HepG2 (cell line): Measurements from ENCODE around the gene REST. TPM values are rescaled to one million over a fixed set of nuclear protein-coding genes. Genes with fewer than 3 reads are reported as not detected.

Source experiments
- ATAC-seq: fragments of 200-7000 bp; cut with Tn5 transposase; 3 replicates; pipeline ENCODE4 v1.9.1; 2020; ENCODE audit warnings: mild to moderate bottlenecking, moderate library complexity
- BruUV-seq: library from RNA; stranded (reverse); fragments of 400-500 nt; replicated peaks from 2 replicates; lab custom pipeline; 2021; lab: Mats Ljungman, UMichigan
- CTCF ChIA-PET: fragments of 300-600 bp; formaldehyde crosslinking; extraction: SDS; loops from one replicate; lab custom pipeline; 2021; ENCODE audit warnings: low total read pairs, inconsistent platforms, low intra/inter-chr PET ratio; lab: Yijun Ruan, JAX
- POLR2A ChIA-PET: fragments of 350-600 bp; sonication (Branson Sonifier 250); formaldehyde crosslinking; loops from one replicate; lab custom pipeline; 2020; ENCODE audit warnings: antibody characterized with exemption, inconsistent platforms; lab: Yijun Ruan, JAX
- DNase-seq: peaks from one replicate; pipeline ENCODE4 v3.0.0-alpha.2; 2015; ENCODE audit warnings: low spot score
- FAIRE-seq: peaks from 3 replicates; lab custom pipeline; 2011; peaks lifted over from hg19 to GRCh38; lab: Jason Lieb, UNC
- H2AFZ ChIP-seq: one replicate; pipeline ENCODE4 v1.6.1; 2011; ENCODE audit warnings: low read length, inconsistent platforms
- H3K27ac ChIP-seq: fragments of 300-600 bp; 3 replicates; pipeline ENCODE4 v1.8.0; 2011; ENCODE audit warnings: mixed run types, mild to moderate bottlenecking, mixed read lengths, low read length, inconsistent platforms; ENCODE audit not compliant: insufficient read depth; ENCODE audit errors: extremely low read length
- H3K27me3 ChIP-seq, 2 experiments: fragments of 200-600 bp in 1 of 2; 2 replicates in 1 of 2; 3 replicates in 1 of 2; pipeline versions ENCODE4 v1.6.0 to v1.8.0; 2011; ENCODE audit warnings: low read length in 2 of 2, mild to moderate bottlenecking in 2 of 2, moderate library complexity in 2 of 2, inconsistent platforms in 1 of 2; ENCODE audit not compliant: insufficient read depth in 2 of 2, control insufficient read depth in 1 of 2
- H3K36me3 ChIP-seq, 2 experiments: fragments of 200-600 bp in 1 of 2; replicated peaks in 1 of 2; 2 replicates in 1 of 2; 3 replicates in 1 of 2; pipeline versions ENCODE4 v1.5.1 to v1.8.0; 2011; ENCODE audit warnings: low read length in 2 of 2, inconsistent platforms in 1 of 2; ENCODE audit not compliant: insufficient read depth in 2 of 2, control insufficient read depth in 1 of 2
- H3K4me1 ChIP-seq: 2 replicates; pipeline ENCODE4 v1.5.1; 2012; ENCODE audit warnings: low read length, inconsistent platforms; ENCODE audit not compliant: insufficient read depth
- H3K4me2 ChIP-seq: 2 replicates; pipeline ENCODE4 v1.6.0; 2011; ENCODE audit warnings: low read depth, low read length, inconsistent platforms
- H3K4me3 ChIP-seq, 3 experiments: fragments of 200-600 bp in 1 of 3; sonication (generic), shearing (Covaris generic) in 1 of 3; replicated peaks in 1 of 3; 2 replicates each; pipeline ENCODE4 v1.5.1; 2011 to 2016; ENCODE audit warnings: low read length in 3 of 3, inconsistent platforms in 2 of 3, low read depth in 2 of 3, mild to moderate bottlenecking in 2 of 3, control low read depth in 1 of 3, mixed read lengths in 1 of 3; ENCODE audit not compliant: insufficient read depth in 1 of 3
- H3K79me2 ChIP-seq: one replicate; pipeline ENCODE4 v1.6.1; 2011; ENCODE audit warnings: low read length, inconsistent platforms; ENCODE audit not compliant: insufficient read depth
- H3K9ac ChIP-seq: 2 replicates; pipeline ENCODE4 v1.6.0; 2011; ENCODE audit warnings: mild to moderate bottlenecking, low read depth, low read length, inconsistent platforms; ENCODE audit not compliant: insufficient read depth
- H3K9me3 ChIP-seq: 2 replicates; pipeline ENCODE4 v1.5.1; 2012; ENCODE audit warnings: mild to moderate bottlenecking, low read length
- H4K20me1 ChIP-seq: 2 replicates; pipeline ENCODE4 v1.6.0; 2011; ENCODE audit warnings: inconsistent platforms, mild to moderate bottlenecking, low read length, moderate library complexity; ENCODE audit not compliant: insufficient read depth
- ATF7-NPFF ChIP-seq: sonication (generic); formaldehyde crosslinking; IDR thresholded peaks from 2 replicates; pipeline ENCODE4 v1.8.1; 2023; ENCODE audit warnings: mild to moderate bottlenecking, low read depth, missing genetic modification reagents, moderate library complexity
- ATRX ChIP-seq: sonication (generic); formaldehyde crosslinking; IDR thresholded peaks from 2 replicates; pipeline ENCODE4 v1.4.0; 2020; ENCODE audit warnings: missing genetic modification reagents, borderline replicate concordance
- BRCA1 ChIP-seq: sonication (generic); formaldehyde crosslinking; IDR thresholded peaks from 2 replicates; pipeline ENCODE4 v1.4.0; 2020; ENCODE audit warnings: missing genetic modification reagents
- CBX1 ChIP-seq: IDR thresholded peaks from one replicate; pipeline ENCODE4 v1.6.1; 2016; ENCODE audit warnings: antibody characterized with exemption, low read depth
- CREB1 ChIP-seq, 2 experiments: fragments of 450-650 bp in 1 of 2; IDR thresholded peaks; 2 replicates each; pipeline ENCODE4 v1.6.1; 2016 to 2017; ENCODE audit warnings: control low read depth in 1 of 2, mild to moderate bottlenecking in 1 of 2, missing compliant biosample characterization in 1 of 2, missing genetic modification characterization in 1 of 2
- IKZF1 ChIP-seq: fragments of 450-650 bp; IDR thresholded peaks from 2 replicates; pipeline ENCODE4 v1.7.1; 2016
- MAFF ChIP-seq: IDR thresholded peaks from 2 replicates; pipeline ENCODE4 v1.6.1; 2011; ENCODE audit warnings: low read depth, low read length, improper control_type of control experiment
- MEIS1 ChIP-seq: sonication (generic); formaldehyde crosslinking; IDR thresholded peaks from 2 replicates; pipeline ENCODE4 v1.9.0; 2021; ENCODE audit warnings: mild to moderate bottlenecking, missing genetic modification reagents, moderate library complexity, borderline replicate concordance
- TBX2 ChIP-seq: sonication (generic); formaldehyde crosslinking; IDR thresholded peaks from 2 replicates; pipeline ENCODE4 v1.5.0; 2020; ENCODE audit warnings: missing genetic modification reagents, mild to moderate bottlenecking, borderline replicate concordance
- U2AF1 ChIP-seq: fragments of 200-400 bp; formaldehyde crosslinking; optimal IDR thresholded peaks from 2 replicates; pipeline ENCODE3; 2017; ENCODE audit warnings: mild to moderate bottlenecking, low read depth, low read length
- ZNF180 ChIP-seq: sonication (generic); formaldehyde crosslinking; IDR thresholded peaks from 2 replicates; pipeline ENCODE4 v1.4.0; 2020; ENCODE audit warnings: low read depth, missing genetic modification reagents, borderline replicate concordance
- ZNF451 ChIP-seq: sonication (generic); formaldehyde crosslinking; IDR thresholded peaks from 2 replicates; pipeline ENCODE4 v1.5.0; 2020; ENCODE audit warnings: mild to moderate bottlenecking, missing genetic modification reagents
- ZNF549 ChIP-seq: sonication (generic); formaldehyde crosslinking; IDR thresholded peaks from 2 replicates; pipeline ENCODE4 v1.5.0; 2020; ENCODE audit warnings: missing genetic modification reagents
- ZNF839 ChIP-seq: sonication (generic); formaldehyde crosslinking; IDR thresholded peaks from 2 replicates; pipeline ENCODE4 v1.4.0; 2020; ENCODE audit warnings: missing genetic modification reagents, mild to moderate bottlenecking, borderline replicate concordance
- WGBS: methylation state at CpG from one replicate; pipeline ENCODE4 v1.1.6; 2017; ENCODE audit warnings: low lambda C conversion rate; 5-methylcytosine and 5-hydroxymethylcytosine counted together
- in situ Hi-C: cut with HindIII; loops from 2 replicates; pipeline ENCODE4 v1.10.0; 2017; ENCODE audit warnings: low pct_unique_long_range_greater_than_20kb; ENCODE audit not compliant: extremely low pct_ligation_motif_present
- intact Hi-C: fragments of 100-400 bp; cut with micrococcal nuclease; formaldehyde crosslinking; loops from one replicate; pipeline ENCODE4 v1.10.0; 2022; ENCODE audit not compliant: unreplicated experiment
- polyA plus RNA-seq, 8 experiments: library from polyadenylated mRNA; depleted of rRNA in 3 of 8; stranded (reverse) in 7 of 8; unstranded in 1 of 8; fragments of >200 nt; fragmentation: Illumina TruSeq in 4 of 8; extraction: Trizol in 4 of 8; gene quantifications; 2 replicates each; pipeline versions ENCODE4 v1.2.1 to v1.2.3, GENCODE V29; 2011 to 2016; ENCODE audit warnings: low read depth in 4 of 8, missing spikeins in 1 of 8, mixed read lengths in 1 of 8; ENCODE audit not compliant: insufficient read depth in 1 of 8
- total RNA-seq, 5 experiments: library from RNA; depleted of rRNA; stranded (reverse); fragments of >200 nt; fragmentation: Illumina TruSeq; extraction: Trizol; gene quantifications; 2 replicates each; pipeline ENCODE4 v1.2.3, GENCODE V29; 2016; ENCODE audit warnings: low read depth in 1 of 5
- TF ChIP-seq, protein P1 (sequence below): sonication (generic); formaldehyde crosslinking; IDR thresholded peaks from 2 replicates; pipeline ENCODE4 v1.4.0; 2020; ENCODE audit warnings: missing genetic modification reagents
- TF ChIP-seq, protein P2 (sequence below): IDR thresholded peaks from 2 replicates; pipeline ENCODE4 v1.6.1; 2016; ENCODE audit warnings: missing genetic modification reagents, missing compliant biosample characterization
- TF ChIP-seq, protein P3 (sequence below): sonication (generic); formaldehyde crosslinking; conservative IDR thresholded peaks from 2 replicates; pipeline ENCODE4 v1.4.0; 2020; ENCODE audit warnings: missing genetic modification reagents
- TF ChIP-seq, protein P4 (sequence below): fragments of 450-650 bp; IDR thresholded peaks from 2 replicates; pipeline ENCODE4 v1.6.1; 2017; ENCODE audit warnings: mild to moderate bottlenecking

Gene REST
- total and polyA plus RNA-seq, 2 of the 13 experiments (the other 11 are each of a cell fraction or from before 2014, with no cell fraction given), result 12.7 to 22.4 TPM

DNA sequence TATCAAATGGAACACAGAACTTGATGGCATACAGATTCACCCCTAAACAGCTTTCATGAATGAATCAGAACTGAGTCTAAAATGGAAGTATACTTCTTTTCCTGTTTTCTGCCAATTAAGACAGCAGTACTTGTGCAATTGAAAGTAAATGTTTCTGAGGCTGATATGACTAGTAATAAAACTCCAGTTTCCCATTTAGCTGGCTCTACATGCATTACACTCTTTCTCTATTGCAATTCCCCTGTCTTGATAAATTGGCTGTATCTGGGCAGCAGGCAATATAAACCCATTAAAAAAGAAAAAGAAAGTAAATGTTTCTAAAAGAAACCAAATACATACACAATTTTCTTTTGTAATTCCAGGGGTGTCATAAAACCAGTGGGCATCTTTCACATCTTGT lies 65.1 kb downstream of the REST start (continued):
- TF ChIP-seq, protein P1, sequence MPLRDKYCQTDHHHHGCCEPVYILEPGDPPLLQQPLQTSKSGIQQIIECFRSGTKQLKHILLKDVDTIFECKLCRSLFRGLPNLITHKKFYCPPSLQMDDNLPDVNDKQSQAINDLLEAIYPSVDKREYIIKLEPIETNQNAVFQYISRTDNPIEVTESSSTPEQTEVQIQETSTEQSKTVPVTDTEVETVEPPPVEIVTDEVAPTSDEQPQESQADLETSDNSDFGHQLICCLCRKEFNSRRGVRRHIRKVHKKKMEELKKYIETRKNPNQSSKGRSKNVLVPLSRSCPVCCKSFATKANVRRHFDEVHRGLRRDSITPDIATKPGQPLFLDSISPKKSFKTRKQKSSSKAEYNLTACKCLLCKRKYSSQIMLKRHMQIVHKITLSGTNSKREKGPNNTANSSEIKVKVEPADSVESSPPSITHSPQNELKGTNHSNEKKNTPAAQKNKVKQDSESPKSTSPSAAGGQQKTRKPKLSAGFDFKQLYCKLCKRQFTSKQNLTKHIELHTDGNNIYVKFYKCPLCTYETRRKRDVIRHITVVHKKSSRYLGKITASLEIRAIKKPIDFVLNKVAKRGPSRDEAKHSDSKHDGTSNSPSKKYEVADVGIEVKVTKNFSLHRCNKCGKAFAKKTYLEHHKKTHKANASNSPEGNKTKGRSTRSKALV (CRISPR knock-in tag), result no peak
- TF ChIP-seq MAFF (no peak), ZNF549 (CRISPR knock-in tag) (no peak), ZNF180 (CRISPR knock-in tag) (no peak), MEIS1 (CRISPR knock-in tag) (no peak), TBX2 (CRISPR knock-in tag) (no peak)
- TF ChIP-seq, protein P2, sequence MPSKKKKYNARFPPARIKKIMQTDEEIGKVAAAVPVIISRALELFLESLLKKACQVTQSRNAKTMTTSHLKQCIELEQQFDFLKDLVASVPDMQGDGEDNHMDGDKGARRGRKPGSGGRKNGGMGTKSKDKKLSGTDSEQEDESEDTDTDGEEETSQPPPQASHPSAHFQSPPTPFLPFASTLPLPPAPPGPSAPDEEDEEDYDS (CRISPR knock-in tag), result no peak
- TF ChIP-seq, protein P3, sequence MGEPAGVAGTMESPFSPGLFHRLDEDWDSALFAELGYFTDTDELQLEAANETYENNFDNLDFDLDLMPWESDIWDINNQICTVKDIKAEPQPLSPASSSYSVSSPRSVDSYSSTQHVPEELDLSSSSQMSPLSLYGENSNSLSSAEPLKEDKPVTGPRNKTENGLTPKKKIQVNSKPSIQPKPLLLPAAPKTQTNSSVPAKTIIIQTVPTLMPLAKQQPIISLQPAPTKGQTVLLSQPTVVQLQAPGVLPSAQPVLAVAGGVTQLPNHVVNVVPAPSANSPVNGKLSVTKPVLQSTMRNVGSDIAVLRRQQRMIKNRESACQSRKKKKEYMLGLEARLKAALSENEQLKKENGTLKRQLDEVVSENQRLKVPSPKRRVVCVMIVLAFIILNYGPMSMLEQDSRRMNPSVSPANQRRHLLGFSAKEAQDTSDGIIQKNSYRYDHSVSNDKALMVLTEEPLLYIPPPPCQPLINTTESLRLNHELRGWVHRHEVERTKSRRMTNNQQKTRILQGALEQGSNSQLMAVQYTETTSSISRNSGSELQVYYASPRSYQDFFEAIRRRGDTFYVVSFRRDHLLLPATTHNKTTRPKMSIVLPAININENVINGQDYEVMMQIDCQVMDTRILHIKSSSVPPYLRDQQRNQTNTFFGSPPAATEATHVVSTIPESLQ (CRISPR knock-in tag), result no peak

DNA sequence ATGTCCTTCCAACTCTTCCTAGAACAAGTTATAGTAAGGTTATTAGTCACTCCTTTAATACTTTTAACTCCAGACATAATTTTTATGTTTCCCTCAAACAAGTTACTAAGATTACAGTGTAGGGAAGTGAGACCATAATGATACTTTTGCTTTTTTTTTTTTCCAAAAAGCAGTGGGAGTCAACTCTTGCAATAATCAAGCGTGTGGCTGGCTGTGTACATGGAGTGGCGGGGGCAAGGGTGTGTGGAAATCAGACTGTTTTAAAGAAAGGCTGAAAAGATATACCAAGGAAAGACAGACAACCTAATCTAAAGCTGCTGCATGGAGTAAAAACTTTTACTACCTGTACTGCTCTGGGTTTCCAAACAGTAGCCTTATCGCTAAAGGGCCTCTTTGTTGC lies 65.6 kb downstream of the REST start:
- peaks cover 33% of the 10 kb centered on the region for H3K79me2 ChIP-seq
- no peak overlapping the region for H3K9ac ChIP-seq
- 97% methylated on average over 3 of the region's 3 CpGs for WGBS
- no peak overlapping the region for H3K27ac ChIP-seq
- peaks cover 16% of the 10 kb centered on the region for H3K9me3 ChIP-seq
- H3K4me1 ChIP-seq, result peaks cover 16% of the 10 kb centered on the region
- DNase-seq (no peak), FAIRE-seq (no peak), ATAC-seq (no peak)
- no peak overlapping the region for H2AFZ ChIP-seq
- ChIA-PET POLR2A (no interaction called here), CTCF (no interaction called here)
- no TSS peak for BruUV-seq
- no peak overlapping the region for H3K4me2 ChIP-seq
- intact Hi-C loops, result no loop called here
- peaks cover 6% of the 10 kb centered on the region; the same call in 1 of the 2 replicates for H4K20me1 ChIP-seq
- in situ Hi-C loops, result no loop called here
- peaks cover 15 to 34% of the 10 kb centered on the region in 2 experiments for H3K36me3 ChIP-seq
- H3K4me3 ChIP-seq, result no peak overlapping the region
- H3K27me3 ChIP-seq, result no peaks in the 10 kb centered on the region; a peak in 1 of 5 replicates
- TF ChIP-seq CREB1 (IDR thresholded peaks at IDR 0.05) (no peak), CREB1 (CRISPR knock-in tag; IDR thresholded peaks at IDR 0.05) (no peak), IKZF1 (no peak), ATRX (CRISPR knock-in tag) (no peak), ZNF839 (CRISPR knock-in tag) (no peak), U2AF1 (no peak), ZNF451 (no peak), BRCA1 (CRISPR knock-in tag) (no peak), CBX1 (no peak), ATF7-NPFF (CRISPR knock-in tag) (no peak)
- TF ChIP-seq, protein P4, sequence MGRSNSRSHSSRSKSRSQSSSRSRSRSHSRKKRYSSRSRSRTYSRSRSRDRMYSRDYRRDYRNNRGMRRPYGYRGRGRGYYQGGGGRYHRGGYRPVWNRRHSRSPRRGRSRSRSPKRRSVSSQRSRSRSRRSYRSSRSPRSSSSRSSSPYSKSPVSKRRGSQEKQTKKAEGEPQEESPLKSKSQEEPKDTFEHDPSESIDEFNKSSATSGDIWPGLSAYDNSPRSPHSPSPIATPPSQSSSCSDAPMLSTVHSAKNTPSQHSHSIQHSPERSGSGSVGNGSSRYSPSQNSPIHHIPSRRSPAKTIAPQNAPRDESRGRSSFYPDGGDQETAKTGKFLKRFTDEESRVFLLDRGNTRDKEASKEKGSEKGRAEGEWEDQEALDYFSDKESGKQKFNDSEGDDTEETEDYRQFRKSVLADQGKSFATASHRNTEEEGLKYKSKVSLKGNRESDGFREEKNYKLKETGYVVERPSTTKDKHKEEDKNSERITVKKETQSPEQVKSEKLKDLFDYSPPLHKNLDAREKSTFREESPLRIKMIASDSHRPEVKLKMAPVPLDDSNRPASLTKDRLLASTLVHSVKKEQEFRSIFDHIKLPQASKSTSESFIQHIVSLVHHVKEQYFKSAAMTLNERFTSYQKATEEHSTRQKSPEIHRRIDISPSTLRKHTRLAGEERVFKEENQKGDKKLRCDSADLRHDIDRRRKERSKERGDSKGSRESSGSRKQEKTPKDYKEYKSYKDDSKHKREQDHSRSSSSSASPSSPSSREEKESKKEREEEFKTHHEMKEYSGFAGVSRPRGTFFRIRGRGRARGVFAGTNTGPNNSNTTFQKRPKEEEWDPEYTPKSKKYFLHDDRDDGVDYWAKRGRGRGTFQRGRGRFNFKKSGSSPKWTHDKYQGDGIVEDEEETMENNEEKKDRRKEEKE, result no peak
